Peyer's patch (tissue), 4 donors: ENCODE measurements around the gene NMT1.

ENCODE experiments used
- POLR2A ChIP-seq, 2 donors: fragments of 450-650 bp; IDR thresholded peaks; one replicate each; pipeline ENCODE4 v1.5.1; 2017; ENCODE audit warnings: antibody characterized with exemption in 2 of 2, mild to moderate bottlenecking in 2 of 2, moderate library complexity in 2 of 2
- TF ChIP-seq, protein P1 (sequence below), 6 experiments: fragments of 450-650 bp in 4 of 6; fragments of 200-600 bp in 2 of 6; sonication (generic) in 1 of 6; IDR thresholded peaks; one replicate each; pipeline ENCODE4 v1.5.1; 2017 to 2019; ENCODE audit warnings: antibody characterized with exemption in 6 of 6, mild to moderate bottlenecking in 3 of 6, moderate library complexity in 1 of 6

DNA sequence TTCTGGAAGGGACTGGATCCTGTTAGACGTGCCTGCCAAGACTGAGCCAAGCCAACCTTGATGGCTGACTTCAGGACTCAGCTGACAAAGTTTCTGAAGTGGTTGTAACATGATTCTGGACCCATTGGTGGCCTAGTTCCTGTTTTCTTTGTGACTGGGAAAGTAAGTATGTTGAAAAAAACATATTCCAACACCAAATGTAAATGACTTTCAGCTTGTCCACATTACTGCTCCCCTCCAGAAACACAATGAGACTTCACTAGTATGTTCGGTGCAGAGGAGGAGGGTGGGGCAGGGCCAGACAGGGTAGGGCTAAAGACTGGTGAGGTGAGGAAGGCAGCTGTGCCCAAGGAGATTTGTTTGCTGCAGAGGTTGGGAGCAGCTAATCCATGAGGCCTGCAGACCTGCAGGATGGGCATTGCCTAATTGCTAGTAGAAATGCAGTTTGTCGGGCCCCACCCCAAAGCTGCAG lies 26.4 kb downstream of the NMT1 start:
- TF ChIP-seq POLR2A (IDR thresholded peaks at IDR 0.05) = no peak
- TF ChIP-seq, protein P1, sequence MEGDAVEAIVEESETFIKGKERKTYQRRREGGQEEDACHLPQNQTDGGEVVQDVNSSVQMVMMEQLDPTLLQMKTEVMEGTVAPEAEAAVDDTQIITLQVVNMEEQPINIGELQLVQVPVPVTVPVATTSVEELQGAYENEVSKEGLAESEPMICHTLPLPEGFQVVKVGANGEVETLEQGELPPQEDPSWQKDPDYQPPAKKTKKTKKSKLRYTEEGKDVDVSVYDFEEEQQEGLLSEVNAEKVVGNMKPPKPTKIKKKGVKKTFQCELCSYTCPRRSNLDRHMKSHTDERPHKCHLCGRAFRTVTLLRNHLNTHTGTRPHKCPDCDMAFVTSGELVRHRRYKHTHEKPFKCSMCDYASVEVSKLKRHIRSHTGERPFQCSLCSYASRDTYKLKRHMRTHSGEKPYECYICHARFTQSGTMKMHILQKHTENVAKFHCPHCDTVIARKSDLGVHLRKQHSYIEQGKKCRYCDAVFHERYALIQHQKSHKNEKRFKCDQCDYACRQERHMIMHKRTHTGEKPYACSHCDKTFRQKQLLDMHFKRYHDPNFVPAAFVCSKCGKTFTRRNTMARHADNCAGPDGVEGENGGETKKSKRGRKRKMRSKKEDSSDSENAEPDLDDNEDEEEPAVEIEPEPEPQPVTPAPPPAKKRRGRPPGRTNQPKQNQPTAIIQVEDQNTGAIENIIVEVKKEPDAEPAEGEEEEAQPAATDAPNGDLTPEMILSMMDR (IDR thresholded peaks at IDR 0.05) = no peak
